H9 (cell line): ENCODE results near the gene ASAP3. TPM values are rescaled to one million over a fixed set of nuclear protein-coding genes. Genes with fewer than 3 reads are reported as not detected.

Experiments used
- DNase-seq: peaks from one replicate; pipeline ENCODE4 v3.0.0-alpha.2; 2017
- H2AFZ ChIP-seq: one replicate; pipeline ENCODE4 v1.6.1; 2013; ENCODE audit warnings: mild to moderate bottlenecking, low read length, control low read depth, moderate library complexity
- H2AK5ac ChIP-seq: 2 replicates; pipeline ENCODE4 v1.6.1; 2013; ENCODE audit warnings: low read length, control low read depth, mixed read lengths; ENCODE audit not compliant: insufficient read length
- H2BK120ac ChIP-seq: one replicate; pipeline ENCODE4 v1.6.1; 2013; ENCODE audit warnings: low read depth, mild to moderate bottlenecking, low read length, control low read depth, inconsistent platforms; ENCODE audit not compliant: poor library complexity, severe bottlenecking
- H2BK12ac ChIP-seq: 2 replicates; pipeline ENCODE4 v1.6.1; 2013; ENCODE audit warnings: low read length, control low read depth, mixed read lengths, low read depth; ENCODE audit not compliant: insufficient read length
- H2BK15ac ChIP-seq: 2 replicates; pipeline ENCODE4 v1.6.1; 2013; ENCODE audit warnings: low read depth, low read length, control low read depth
- H2BK20ac ChIP-seq: one replicate; pipeline ENCODE4 v1.6.1; 2013; ENCODE audit warnings: low read depth, mild to moderate bottlenecking, low read length, control low read depth, inconsistent platforms; ENCODE audit not compliant: poor library complexity, severe bottlenecking
- H2BK5ac ChIP-seq: 2 replicates; pipeline ENCODE4 v1.6.1; 2013; ENCODE audit warnings: low read length, control low read depth, mixed read lengths; ENCODE audit not compliant: insufficient read length
- H3K14ac ChIP-seq: 2 replicates; pipeline ENCODE4 v1.6.1; 2013; ENCODE audit warnings: low read length, control low read depth; ENCODE audit not compliant: insufficient read depth
- H3K18ac ChIP-seq: 2 replicates; pipeline ENCODE4 v1.6.1; 2013; ENCODE audit warnings: low read depth, mild to moderate bottlenecking, mixed read lengths, low read length, control low read depth; ENCODE audit not compliant: insufficient read length
- H3K23ac ChIP-seq: 2 replicates; pipeline ENCODE4 v1.6.1; 2013; ENCODE audit warnings: low read length, control low read depth, mixed read lengths, low read depth; ENCODE audit not compliant: insufficient read length
- H3K23me2 ChIP-seq: 2 replicates; pipeline ENCODE4 v1.6.1; 2013; ENCODE audit warnings: low read depth, mild to moderate bottlenecking, mixed read lengths, low read length, control low read depth; ENCODE audit not compliant: insufficient read length, poor library complexity, severe bottlenecking
- H3K27ac ChIP-seq: 2 replicates; pipeline ENCODE4 v1.5.1; 2013; ENCODE audit warnings: low read length, control low read depth, mixed read lengths, low read depth; ENCODE audit not compliant: insufficient read length
- H3K27me3 ChIP-seq: 2 replicates; pipeline ENCODE4 v1.6.1; 2013; ENCODE audit warnings: low read length, control low read depth, inconsistent platforms; ENCODE audit not compliant: insufficient read depth
- H3K4ac ChIP-seq: 2 replicates; pipeline ENCODE4 v1.6.1; 2013; ENCODE audit warnings: low read depth, mild to moderate bottlenecking, control low read depth, inconsistent platforms, low read length, moderate library complexity
- H3K4me1 ChIP-seq: 2 replicates; pipeline ENCODE4 v1.6.1; 2013; ENCODE audit warnings: low read length, control low read depth, inconsistent platforms; ENCODE audit not compliant: insufficient read depth
- H3K4me2 ChIP-seq: 2 replicates; pipeline ENCODE4 v1.6.1; 2013; ENCODE audit warnings: low read length, control low read depth, mixed read lengths; ENCODE audit not compliant: insufficient read length, insufficient read depth
- H3K56ac ChIP-seq: 2 replicates; pipeline ENCODE4 v1.6.1; 2013; ENCODE audit warnings: low read depth, mild to moderate bottlenecking, mixed read lengths, low read length, control low read depth; ENCODE audit not compliant: insufficient read length
- H3K79me1 ChIP-seq: 2 replicates; pipeline ENCODE4 v1.6.1; 2013; ENCODE audit warnings: low read depth, mild to moderate bottlenecking, moderate library complexity, low read length, control low read depth, inconsistent platforms; ENCODE audit not compliant: insufficient read depth, poor library complexity, severe bottlenecking
- H3K79me2 ChIP-seq: 2 replicates; pipeline ENCODE4 v1.6.1; 2013; ENCODE audit warnings: low read length, control low read depth, inconsistent platforms; ENCODE audit not compliant: insufficient read depth
- H3K9ac ChIP-seq: 2 replicates; pipeline ENCODE4 v1.6.1; 2013; ENCODE audit warnings: low read length, control low read depth, mixed read lengths; ENCODE audit not compliant: insufficient read length; ENCODE audit errors: extremely low read depth
- H3K9me3 ChIP-seq: one replicate; pipeline ENCODE4 v1.6.1; 2013; ENCODE audit warnings: low read depth, low read length, inconsistent platforms; ENCODE audit not compliant: control insufficient read depth
- H3T11ph ChIP-seq: one replicate; pipeline ENCODE4 v1.6.1; 2013; ENCODE audit warnings: mild to moderate bottlenecking, low read length, control low read depth, inconsistent platforms
- H4K20me1 ChIP-seq: one replicate; pipeline ENCODE4 v1.6.1; 2013; ENCODE audit not compliant: control insufficient read depth, insufficient read length, insufficient read depth
- H4K5ac ChIP-seq: 2 replicates; pipeline ENCODE4 v1.6.1; 2013; ENCODE audit warnings: low read depth, mild to moderate bottlenecking, mixed read lengths, low read length, control low read depth; ENCODE audit not compliant: insufficient read length
- H4K8ac ChIP-seq: replicated peaks from 2 replicates; pipeline ENCODE4 v1.6.1; 2013; ENCODE audit warnings: low read length, control low read depth, mixed read lengths, low read depth; ENCODE audit not compliant: insufficient read length
- H4K91ac ChIP-seq: 2 replicates; pipeline ENCODE4 v1.6.1; 2013; ENCODE audit warnings: low read depth, mild to moderate bottlenecking, moderate library complexity, mixed read lengths, low read length, control low read depth; ENCODE audit not compliant: insufficient read length
- H3K27ac Mint-ChIP-seq, 3 experiments: 2 replicates in 2 of 3; 3 replicates in 1 of 3; pipeline ENCODE4 v1.8.0; 2020 to 2021; ENCODE audit warnings: mixed read lengths in 3 of 3, mild to moderate bottlenecking in 1 of 3, moderate library complexity in 1 of 3
- H3K27me3 Mint-ChIP-seq: 2 replicates; pipeline ENCODE4 v1.8.0; 2021; ENCODE audit warnings: low read depth, mild to moderate bottlenecking, moderate library complexity, mixed read lengths
- H3K36me3 Mint-ChIP-seq, 3 experiments: 2 replicates in 2 of 3; 3 replicates in 1 of 3; pipeline ENCODE4 v1.8.0; 2020 to 2021; ENCODE audit warnings: low read depth in 3 of 3, mixed read lengths in 3 of 3; ENCODE audit not compliant: insufficient read depth in 1 of 3
- H3K4me1 Mint-ChIP-seq, 2 experiments: 2 replicates each; pipeline ENCODE4 v1.8.0; 2020; ENCODE audit warnings: mixed read lengths in 2 of 2
- H3K4me3 Mint-ChIP-seq, 2 experiments: 2 replicates in 1 of 2; 3 replicates in 1 of 2; pipeline ENCODE4 v1.8.0; 2020 to 2021; ENCODE audit warnings: mild to moderate bottlenecking in 2 of 2, mixed read lengths in 2 of 2, moderate library complexity in 1 of 2
- H3K9me3 Mint-ChIP-seq, 2 experiments: 2 replicates in 1 of 2; 3 replicates in 1 of 2; pipeline ENCODE4 v1.8.0; 2020; ENCODE audit warnings: mild to moderate bottlenecking in 2 of 2, mixed read lengths in 2 of 2, moderate library complexity in 1 of 2
- CTCF ChIP-seq: fragments of 200-600 bp; sonication (generic); conservative IDR thresholded peaks from 3 replicates; pipeline ENCODE4 v1.8.0; 2021; ENCODE audit warnings: antibody characterized with exemption, mild to moderate bottlenecking
- WGBS: extraction: QIAGEN DNeasy Blood & Tissue Kit; methylation state at CpG from one replicate; pipeline ENCODE4 v1.1.7; 2013; ENCODE audit warnings: missing lambda C conversion rate, low lambda C conversion rate, mixed read lengths; ENCODE audit not compliant: insufficient read length; ENCODE audit errors: extremely low coverage; 5-methylcytosine and 5-hydroxymethylcytosine counted together
- total RNA-seq: library from RNA; stranded (reverse); gene quantifications from 2 replicates; pipeline ENCODE4 v1.2.1, GENCODE V29; 2021

ASAP3 gene
- total RNA-seq, 1 experiment from 2014 or later, result 26.7 TPM

- Histone ChIP-seq H3K9ac (no peak overlapping the region), H4K8ac (no peak overlapping the region), H3K4me2 (peak overlapping the region; percentile 28), H3K23ac (no peak overlapping the region), H2BK15ac (no peak overlapping the region), H3K56ac (no peak overlapping the region), H3K27ac (no peak overlapping the region), H2AFZ (no peak overlapping the region), H3T11ph (no peak overlapping the region), H4K20me1 (no peaks in the 10 kb centered on the region), H2BK120ac (no peak overlapping the region), H3K4me1 (no peaks in the 10 kb centered on the region), H3K9me3 (no peaks in the 10 kb centered on the region), H3K14ac (no peak overlapping the region), H3K4ac (no peak overlapping the region), H2BK5ac (no peak overlapping the region), H3K79me2 (no peaks in the 10 kb centered on the region), H4K91ac (no peak overlapping the region), H3K27me3 (no peaks in the 10 kb centered on the region), H2AK5ac (no peak overlapping the region), H3K23me2 (no peaks in the 10 kb centered on the region), H2BK20ac (no peak overlapping the region), H4K5ac (no peak overlapping the region), H3K79me1 (no peaks in the 10 kb centered on the region), H2BK12ac (no peak overlapping the region), H3K18ac (no peak overlapping the region)
- no peaks in the 10 kb centered on the region for H3K9me3 Mint-ChIP-seq
- peaks cover 29 to 44% (median 43%) of the 10 kb centered on the region in 3 experiments; a peak in 6 of 7 replicates for H3K36me3 Mint-ChIP-seq
- no CpG with 5 or more reads among the region's 49 CpGs for WGBS
- peak; percentile 98 for DNase-seq
- no peaks in the 10 kb centered on the region; the same call in 1 of the 2 replicates for H3K27me3 Mint-ChIP-seq
- H3K4me3 Mint-ChIP-seq, result peak overlapping the region in 1 of 2 experiments; percentile 17; a peak in 1 of 5 replicates
- no peak overlapping the region for H3K27ac Mint-ChIP-seq
- H3K4me1 Mint-ChIP-seq, result peaks cover 0 to 5% of the 10 kb centered on the region in 2 experiments; a peak in 2 of 4 replicates
- TF ChIP-seq CTCF, result no peak
These were observed 47.2 kb downstream of the ASAP3 start for GRCh38 chr1:23436520-23437354.
